CD4-positive, CD25-positive, alpha-beta regulatory T cell (primary cell): ENCODE data around the gene CEACAM19. TPM values are rescaled to one million over a fixed set of nuclear protein-coding genes. Genes with fewer than 3 reads are reported as not detected.
"Not testable (repeated sequence)": the region's sequence is repeated elsewhere in the genome, so short reads cannot be mapped to it uniquely, and the experiment has no call there.

Source experiments
- ATAC-seq, 2 donors: fragments of 150-1000 bp; cut with Tn5 transposase; one replicate each; pipeline ENCODE4 v1.10.0; 2021; ENCODE audit warnings: low read depth in 2 of 2, moderate number of reproducible peaks in 2 of 2, moderate library complexity in 1 of 2
- DNase-seq, 3 donors: peaks; one replicate each; pipeline versions ENCODE4 v3.0.0 to v3.0.0-alpha.2; 2012 to 2022; ENCODE audit warnings: mixed read lengths in 1 of 3
- H3K27ac ChIP-seq: one replicate; pipeline ENCODE4 v1.7.0; 2013; ENCODE audit warnings: mild to moderate bottlenecking, low read length; ENCODE audit not compliant: insufficient read depth, poor library complexity, severe bottlenecking
- H3K27me3 ChIP-seq: one replicate; pipeline ENCODE4 v1.7.0; 2013; ENCODE audit warnings: low read length; ENCODE audit not compliant: control insufficient read depth, insufficient read depth
- H3K36me3 ChIP-seq: one replicate; pipeline ENCODE4 v1.7.0; 2013; ENCODE audit warnings: mild to moderate bottlenecking, low read length, moderate library complexity; ENCODE audit not compliant: control insufficient read depth, insufficient read depth
- H3K4me1 ChIP-seq: 2 replicates; pipeline ENCODE4 v1.7.0; 2013; ENCODE audit warnings: mild to moderate bottlenecking, low read length; ENCODE audit not compliant: insufficient read depth, control insufficient read depth, poor library complexity, severe bottlenecking
- H3K4me3 ChIP-seq: one replicate; pipeline ENCODE4 v1.7.0; 2013; ENCODE audit warnings: low read depth, mild to moderate bottlenecking, low read length, moderate library complexity
- H3K9me3 ChIP-seq, 2 experiments: 1 replicate in 1 of 2; 2 replicates in 1 of 2; pipeline ENCODE4 v1.7.0; 2013; ENCODE audit warnings: low read length in 2 of 2, mild to moderate bottlenecking in 1 of 2, moderate library complexity in 1 of 2; ENCODE audit not compliant: control insufficient read depth in 2 of 2
- H3K27ac Mint-ChIP-seq, 3 donors: one replicate each; pipeline ENCODE4 v1.8.0; 2020 to 2022; ENCODE audit warnings: mild to moderate bottlenecking in 3 of 3, mixed read lengths in 3 of 3, moderate library complexity in 2 of 3
- H3K27me3 Mint-ChIP-seq: one replicate; pipeline ENCODE4 v1.8.0; 2022; ENCODE audit warnings: mild to moderate bottlenecking, mixed read lengths
- H3K36me3 Mint-ChIP-seq: one replicate; pipeline ENCODE4 v1.8.0; 2020; ENCODE audit warnings: mixed read lengths
- H3K4me1 Mint-ChIP-seq, 4 donors: one replicate each; pipeline ENCODE4 v1.8.0; 2020 to 2022; ENCODE audit warnings: mixed read lengths in 4 of 4, mild to moderate bottlenecking in 1 of 4
- H3K4me3 Mint-ChIP-seq, 4 donors: one replicate each; pipeline ENCODE4 v1.8.0; 2020 to 2022; ENCODE audit warnings: mild to moderate bottlenecking in 4 of 4, mixed read lengths in 4 of 4, moderate library complexity in 3 of 4
- H3K9me3 Mint-ChIP-seq, 7 donors: one replicate each; pipeline ENCODE4 v1.8.0; 2020 to 2022; ENCODE audit warnings: mixed read lengths in 7 of 7, mild to moderate bottlenecking in 3 of 7, moderate library complexity in 2 of 7
- polyA plus RNA-seq, 4 donors: library from polyadenylated mRNA; unstranded; fragments of 300-500 nt; fragmentation: Illumina TruSeq; gene quantifications; one replicate each; pipeline ENCODE4 v1.2.3, GENCODE V29; 2021
- total RNA-seq: library from RNA; stranded (reverse); gene quantifications from one replicate; pipeline ENCODE4 v1.2.3, GENCODE V29; 2022

CEACAM19 gene
- total RNA-seq (not detected), polyA plus RNA-seq (not detected)

GRCh38 chr19:44671400-44671799 lies at the start of gene CEACAM19:
TSS of gene CEACAM19 (plus strand) at chr19:44671482. CDS start at chr19:44671932, 450 bp downstream.
- no peaks in the 10 kb centered on the region for H3K4me1 ChIP-seq
- no peaks in the 10 kb centered on the region for H3K36me3 Mint-ChIP-seq
- DNase-seq = no peak
- H3K27ac ChIP-seq = no peak within 1 kb of the TSS
- H3K27me3 Mint-ChIP-seq = no peaks in the 10 kb centered on the region
- H3K27me3 ChIP-seq = no peaks in the 10 kb centered on the region
- H3K9me3 ChIP-seq = no peaks in the 10 kb centered on the region
- H3K36me3 ChIP-seq = no peaks in the 10 kb centered on the region
- no peak within 1 kb of the TSS for H3K4me3 Mint-ChIP-seq
- H3K4me3 ChIP-seq = no peak within 1 kb of the TSS
- no peak within 1 kb of the TSS for H3K27ac Mint-ChIP-seq
- no peak for ATAC-seq
- no peaks in the 10 kb centered on the region for H3K9me3 Mint-ChIP-seq
- H3K4me1 Mint-ChIP-seq = no peaks in the 10 kb centered on the region

- H3K4me3 ChIP-seq = no peak overlapping the region
- H3K4me1 Mint-ChIP-seq = no peaks in the 10 kb centered on the region
- H3K27ac Mint-ChIP-seq = no peak overlapping the region
- no peaks in the 10 kb centered on the region for H3K36me3 Mint-ChIP-seq
- H3K27ac ChIP-seq = no peak overlapping the region
- no peaks in the 10 kb centered on the region for H3K4me1 ChIP-seq
- no peaks in the 10 kb centered on the region for H3K9me3 ChIP-seq
- no peaks in the 10 kb centered on the region for H3K36me3 ChIP-seq
- no peaks in the 10 kb centered on the region for H3K27me3 ChIP-seq
- peaks cover 0 to 4% (median 0%) of the 10 kb centered on the region in 7 donors for H3K9me3 Mint-ChIP-seq
- peaks cover 4% of the 10 kb centered on the region for H3K27me3 Mint-ChIP-seq
- no peak for DNase-seq
- no peak for ATAC-seq
- no peak overlapping the region for H3K4me3 Mint-ChIP-seq
Observed at GRCh38 chr19:44623080-44623479, 48.2 kb upstream of the CEACAM19 start.

- Mint-ChIP-seq H3K9me3 (peaks cover 0 to 4% (median 0%) of the 10 kb centered on the region in 7 donors), H3K36me3 (no peaks in the 10 kb centered on the region), H3K27ac (no peak overlapping the region), H3K4me1 (no peaks in the 10 kb centered on the region), H3K4me3 (no peak overlapping the region), H3K27me3 (peaks cover 4% of the 10 kb centered on the region)
- no peaks in the 10 kb centered on the region for H3K36me3 ChIP-seq
- DNase-seq (no peak), ATAC-seq (no peak)
- no peaks in the 10 kb centered on the region for H3K9me3 ChIP-seq
- no peak overlapping the region for H3K4me3 ChIP-seq
- H3K27me3 ChIP-seq = no peaks in the 10 kb centered on the region
- no peak overlapping the region for H3K27ac ChIP-seq
- H3K4me1 ChIP-seq = no peaks in the 10 kb centered on the region
Observed at GRCh38 chr19:44623626-44624025, 47.7 kb upstream of the CEACAM19 start.

- Mint-ChIP-seq H3K4me1 (no peaks in the 10 kb centered on the region), H3K4me3 (no peak overlapping the region), H3K9me3 (peaks cover 0 to 4% (median 0%) of the 10 kb centered on the region in 7 donors), H3K36me3 (no peaks in the 10 kb centered on the region), H3K27ac (no peak overlapping the region), H3K27me3 (peaks cover 4% of the 10 kb centered on the region)
- H3K27me3 ChIP-seq = no peaks in the 10 kb centered on the region
- no peak for DNase-seq
- ATAC-seq = no peak
- no peak overlapping the region for H3K27ac ChIP-seq
- H3K9me3 ChIP-seq = no peaks in the 10 kb centered on the region
- no peaks in the 10 kb centered on the region for H3K36me3 ChIP-seq
- H3K4me1 ChIP-seq = no peaks in the 10 kb centered on the region
- H3K4me3 ChIP-seq = no peak overlapping the region
Observed at GRCh38 chr19:44624840-44625354, 46.4 kb upstream of the CEACAM19 start.

GRCh38 chr19:44625637-44626036 lies 45.6 kb upstream of the CEACAM19 start:
- not testable (repeated sequence) for H3K27ac Mint-ChIP-seq, H3K36me3 Mint-ChIP-seq, H3K4me3 Mint-ChIP-seq, H3K9me3 ChIP-seq, H3K27me3 Mint-ChIP-seq, H3K4me3 ChIP-seq, H3K36me3 ChIP-seq, DNase-seq, H3K27me3 ChIP-seq, H3K4me1 Mint-ChIP-seq, ATAC-seq, H3K4me1 ChIP-seq, H3K9me3 Mint-ChIP-seq, H3K27ac ChIP-seq

GRCh38 chr19:44626048-44626624 lies 45.1 kb upstream of the CEACAM19 start:
- ATAC-seq (no peak), DNase-seq (no peak)
- peaks cover 4% of the 10 kb centered on the region for H3K27me3 Mint-ChIP-seq
- no peaks in the 10 kb centered on the region for H3K36me3 Mint-ChIP-seq
- H3K4me3 Mint-ChIP-seq = no peak overlapping the region
- Histone ChIP-seq H3K4me3 (no peak overlapping the region), H3K9me3 (no peaks in the 10 kb centered on the region), H3K4me1 (no peaks in the 10 kb centered on the region), H3K27me3 (no peaks in the 10 kb centered on the region), H3K36me3 (no peaks in the 10 kb centered on the region), H3K27ac (no peak overlapping the region)
- H3K9me3 Mint-ChIP-seq = peaks cover 0 to 4% (median 0%) of the 10 kb centered on the region in 7 donors
- H3K27ac Mint-ChIP-seq = no peak overlapping the region
- H3K4me1 Mint-ChIP-seq = no peaks in the 10 kb centered on the region

GRCh38 chr19:44627631-44628030 lies 43.7 kb upstream of the CEACAM19 start:
- no peaks in the 10 kb centered on the region for H3K4me1 Mint-ChIP-seq
- Histone ChIP-seq H3K9me3 (no peaks in the 10 kb centered on the region), H3K36me3 (no peaks in the 10 kb centered on the region), H3K27me3 (no peaks in the 10 kb centered on the region), H3K27ac (no peak overlapping the region), H3K4me1 (no peaks in the 10 kb centered on the region), H3K4me3 (no peak overlapping the region)
- ATAC-seq = no peak
- no peak overlapping the region for H3K4me3 Mint-ChIP-seq
- H3K9me3 Mint-ChIP-seq = peaks cover 0 to 4% (median 0%) of the 10 kb centered on the region in 7 donors
- H3K36me3 Mint-ChIP-seq = no peaks in the 10 kb centered on the region
- no peak for DNase-seq
- H3K27me3 Mint-ChIP-seq = peaks cover 10% of the 10 kb centered on the region
- no peak overlapping the region for H3K27ac Mint-ChIP-seq

- H3K4me1 Mint-ChIP-seq = no peaks in the 10 kb centered on the region
- peaks cover 10% of the 10 kb centered on the region for H3K27me3 Mint-ChIP-seq
Observed at GRCh38 chr19:44628793-44629192, 42.5 kb upstream of the CEACAM19 start.

More at GRCh38 chr19:44628793-44629192, 42.5 kb upstream of the CEACAM19 start:
- H3K36me3 ChIP-seq = no peaks in the 10 kb centered on the region
- Mint-ChIP-seq H3K27ac (peak overlapping the region in 1 of 3 donors; percentile 30), H3K36me3 (no peaks in the 10 kb centered on the region), H3K4me3 (no peak overlapping the region), H3K9me3 (peaks cover 0 to 4% (median 0%) of the 10 kb centered on the region in 7 donors)
- DNase-seq = no peak
- H3K27me3 ChIP-seq = no peaks in the 10 kb centered on the region
- no peak overlapping the region for H3K27ac ChIP-seq
- H3K4me3 ChIP-seq = no peak overlapping the region
- no peak for ATAC-seq
- no peaks in the 10 kb centered on the region for H3K4me1 ChIP-seq
- H3K9me3 ChIP-seq = no peaks in the 10 kb centered on the region
